ENCODE results near the gene CCS. TPM values are rescaled to one million over a fixed set of nuclear protein-coding genes. Genes with fewer than 3 reads are reported as not detected.

Gene CCS
- total and polyA plus RNA-seq, 10 donors = 32.8 to 161 (median 44.5) TPM

DNA sequence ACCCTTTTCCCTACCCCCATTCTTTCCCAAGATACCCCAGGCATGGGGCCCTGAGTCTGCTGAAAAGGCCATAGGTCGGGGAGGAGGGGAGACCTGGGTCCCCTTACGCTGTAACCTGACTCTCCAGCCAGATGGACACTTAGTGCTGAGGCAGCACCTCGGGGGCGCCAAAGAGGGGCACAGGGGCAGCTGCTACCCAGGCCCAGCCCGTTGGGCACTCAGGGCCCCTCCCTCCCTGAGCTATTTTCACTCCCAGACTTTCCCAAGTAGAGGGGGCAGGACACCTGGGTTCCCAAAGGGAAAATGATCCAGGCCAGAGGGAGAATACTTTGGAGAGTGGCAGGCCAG is 45.3 kb upstream of the CCS start:
- DNase-seq = no peak
- Histone ChIP-seq H3K27me3 (replicated peaks in 1 of 7) (peaks cover 0 to 8% (median 0%) of the 10 kb centered on the region in 7 donors), H3K4me3 (no peak overlapping the region), H3K4me1 (peaks cover 25 to 48% (median 40%) of the 10 kb centered on the region in 6 donors), H3K36me3 (peaks cover 0 to 9% (median 3%) of the 10 kb centered on the region in 6 donors), H3K27ac (no peak overlapping the region), H3K9me3 (no peaks in the 10 kb centered on the region)
- TF ChIP-seq POLR2AphosphoS5 (IDR thresholded peaks at IDR 0.05) (no peak), POLR2A (IDR thresholded peaks at IDR 0.05) (no peak)
- TF ChIP-seq, protein P1, sequence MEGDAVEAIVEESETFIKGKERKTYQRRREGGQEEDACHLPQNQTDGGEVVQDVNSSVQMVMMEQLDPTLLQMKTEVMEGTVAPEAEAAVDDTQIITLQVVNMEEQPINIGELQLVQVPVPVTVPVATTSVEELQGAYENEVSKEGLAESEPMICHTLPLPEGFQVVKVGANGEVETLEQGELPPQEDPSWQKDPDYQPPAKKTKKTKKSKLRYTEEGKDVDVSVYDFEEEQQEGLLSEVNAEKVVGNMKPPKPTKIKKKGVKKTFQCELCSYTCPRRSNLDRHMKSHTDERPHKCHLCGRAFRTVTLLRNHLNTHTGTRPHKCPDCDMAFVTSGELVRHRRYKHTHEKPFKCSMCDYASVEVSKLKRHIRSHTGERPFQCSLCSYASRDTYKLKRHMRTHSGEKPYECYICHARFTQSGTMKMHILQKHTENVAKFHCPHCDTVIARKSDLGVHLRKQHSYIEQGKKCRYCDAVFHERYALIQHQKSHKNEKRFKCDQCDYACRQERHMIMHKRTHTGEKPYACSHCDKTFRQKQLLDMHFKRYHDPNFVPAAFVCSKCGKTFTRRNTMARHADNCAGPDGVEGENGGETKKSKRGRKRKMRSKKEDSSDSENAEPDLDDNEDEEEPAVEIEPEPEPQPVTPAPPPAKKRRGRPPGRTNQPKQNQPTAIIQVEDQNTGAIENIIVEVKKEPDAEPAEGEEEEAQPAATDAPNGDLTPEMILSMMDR (IDR thresholded peaks at IDR 0.05 in 8 of 11, conservative IDR thresholded peaks at IDR 0.05 in 3 of 11) = no peak
- WGBS, 5 donors = 53 to 69% (median 61%) methylated on average over 5 of the region's 5 CpGs
- intact Hi-C loops (cut with DNase I; ENCODE audit: low total_unique reads) = no loop called here

DNA sequence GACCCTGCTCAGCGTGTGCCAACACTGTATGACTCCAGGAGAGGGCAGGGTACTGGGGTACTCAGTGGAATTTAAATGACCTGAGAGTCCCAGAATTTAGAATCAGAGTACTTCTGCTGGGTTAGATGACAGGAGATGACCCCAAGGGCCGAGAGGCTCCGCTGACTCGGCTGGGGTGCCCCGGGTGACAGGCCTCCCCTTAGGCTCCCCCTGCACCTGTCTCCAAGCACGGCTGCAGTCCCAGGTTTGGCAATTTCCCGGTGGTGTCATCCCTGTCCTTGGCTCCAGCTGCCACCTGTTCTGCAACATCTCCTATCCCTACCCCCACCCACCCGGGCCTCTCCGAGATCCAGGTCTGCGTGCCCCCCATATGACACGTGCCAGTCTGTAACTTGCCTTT is 44.9 kb upstream of the CCS start:
- Histone ChIP-seq H3K4me1 (peaks cover 25 to 44% (median 36%) of the 10 kb centered on the region in 6 donors), H3K36me3 (peaks cover 0 to 5% (median under 1%) of the 10 kb centered on the region in 6 donors), H3K27me3 (replicated peaks in 1 of 7) (peaks cover 0 to 8% (median 0%) of the 10 kb centered on the region in 7 donors), H3K4me3 (no peak overlapping the region), H3K9me3 (no peaks in the 10 kb centered on the region), H3K27ac (no peak overlapping the region)
- intact Hi-C loops (cut with DNase I; ENCODE audit: low total_unique reads) = no loop called here
- TF ChIP-seq, protein P1 (IDR thresholded peaks at IDR 0.05 in 8 of 11, conservative IDR thresholded peaks at IDR 0.05 in 3 of 11) = no peak
- WGBS, 5 donors = 68 to 82% (median 69%) methylated on average over 10 to 11 of the region's 11 CpGs
- DNase-seq = no peak

DNA sequence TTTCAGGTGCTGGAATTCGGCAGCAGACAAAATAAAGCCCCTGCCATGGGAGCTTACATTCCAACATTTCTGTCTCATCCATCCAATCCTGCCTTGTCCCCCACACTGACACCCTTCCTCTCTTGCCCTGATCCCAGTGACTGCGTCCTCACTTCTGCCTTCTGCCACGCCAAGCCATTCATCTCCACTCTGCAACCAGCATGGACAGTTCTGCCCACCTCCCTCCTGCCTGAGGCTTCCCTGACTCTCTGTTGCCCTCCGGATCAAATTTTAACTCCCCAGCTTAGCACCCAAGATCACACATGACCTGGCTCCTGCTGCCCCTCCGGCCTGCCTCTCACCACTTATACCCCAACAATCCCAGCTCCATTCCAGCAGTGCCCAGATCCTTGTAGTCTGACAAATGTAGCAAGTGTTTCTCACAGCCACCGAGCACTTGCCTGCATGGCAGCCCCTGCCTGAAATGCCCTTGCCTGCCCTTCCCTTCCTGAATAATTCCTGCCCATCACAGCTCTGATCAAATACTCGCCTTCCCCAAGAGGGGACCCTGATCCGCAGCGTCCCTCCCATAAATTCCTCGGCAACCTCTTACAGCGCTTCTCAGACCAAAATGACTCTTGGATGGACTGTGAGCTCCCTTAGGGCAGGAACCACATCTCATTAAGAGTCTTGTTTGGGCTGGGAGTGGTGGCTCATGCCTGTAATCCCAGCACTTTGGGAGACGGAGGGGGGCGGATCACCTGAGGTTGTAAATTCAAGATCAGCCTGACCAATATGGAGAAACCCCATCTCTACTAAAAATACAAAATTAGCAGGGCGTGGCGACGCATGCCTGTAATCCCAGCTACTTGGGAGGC is 44.0 kb upstream of the CCS start:
- intact Hi-C loops (cut with DNase I; ENCODE audit: low total_unique reads) = no loop called here
- 62 to 72% (median 68%) methylated on average over 16 of the region's 16 CpGs for WGBS, 5 donors
- H3K9me3 ChIP-seq = no peaks in the 10 kb centered on the region
- DNase-seq = no peak
- H3K4me3 ChIP-seq = no peak overlapping the region
- peaks cover 19 to 34% (median 27%) of the 10 kb centered on the region in 6 donors for H3K4me1 ChIP-seq
- no peak overlapping the region for H3K27ac ChIP-seq
- TF ChIP-seq, protein P1 (IDR thresholded peaks at IDR 0.05 in 8 of 11, conservative IDR thresholded peaks at IDR 0.05 in 3 of 11) = no peak
- no peaks in the 10 kb centered on the region for H3K36me3 ChIP-seq
- peaks cover 0 to 8% (median 0%) of the 10 kb centered on the region in 7 donors for H3K27me3 ChIP-seq (replicated peaks in 1 of 7)

DNA sequence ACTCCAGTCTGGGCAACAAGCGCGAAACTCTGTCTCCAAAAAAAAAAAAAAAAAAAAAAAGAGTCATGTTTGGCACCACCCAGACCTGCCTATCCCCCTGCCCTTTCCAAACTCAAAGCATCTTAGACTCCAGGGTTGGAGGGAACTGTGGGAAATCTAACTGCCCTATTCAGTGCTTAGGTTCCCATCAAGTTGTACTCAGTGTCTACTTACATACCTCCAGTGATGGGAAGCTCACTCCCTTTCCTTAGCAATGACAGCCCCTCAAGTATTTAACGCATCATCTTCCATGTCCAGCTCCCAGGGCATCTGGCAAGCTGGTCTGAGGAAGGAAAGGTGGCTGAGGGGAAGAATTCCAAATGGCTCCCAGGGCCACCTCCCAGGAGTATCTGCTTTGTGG is 43.3 kb upstream of the CCS start:
- no peak overlapping the region for H3K27ac ChIP-seq
- intact Hi-C loops (cut with DNase I; ENCODE audit: low total_unique reads) = no loop called here
- 85 to 98% (median 92%) methylated on average over 3 of the region's 3 CpGs for WGBS, 5 donors
- no peaks in the 10 kb centered on the region for H3K9me3 ChIP-seq
- H3K4me3 ChIP-seq = no peak overlapping the region
- no peak for TF ChIP-seq POLR2A (IDR thresholded peaks at IDR 0.05)
- TF ChIP-seq, protein P1 (IDR thresholded peaks at IDR 0.05 in 8 of 11, conservative IDR thresholded peaks at IDR 0.05 in 3 of 11) = no peak
- TF ChIP-seq POLR2AphosphoS5 (IDR thresholded peaks at IDR 0.05) = no peak
- no peak for DNase-seq
- H3K27me3 ChIP-seq (replicated peaks in 1 of 7) = peaks cover 0 to 8% (median 0%) of the 10 kb centered on the region in 7 donors
- no peaks in the 10 kb centered on the region for H3K36me3 ChIP-seq
- peaks cover 12 to 27% (median 20%) of the 10 kb centered on the region in 6 donors for H3K4me1 ChIP-seq

Measured in spleen (tissue), 11 donors.